B cell (primary cell): Measurements from ENCODE around the gene DTD1.

ENCODE experiments used
- CTCF ChIP-seq: fragments of 200-600 bp; IDR thresholded peaks from one replicate; pipeline ENCODE4 v1.8.0; 2022; ENCODE audit warnings: antibody characterized with exemption, mild to moderate bottlenecking
- EZH2 ChIP-seq: IDR thresholded peaks from 2 replicates; pipeline ENCODE4 v1.6.1; 2012; ENCODE audit warnings: borderline replicate concordance, low read depth, mild to moderate bottlenecking, moderate library complexity, low read length; ENCODE audit not compliant: insufficient read depth, poor library complexity, severe bottlenecking

DNA sequence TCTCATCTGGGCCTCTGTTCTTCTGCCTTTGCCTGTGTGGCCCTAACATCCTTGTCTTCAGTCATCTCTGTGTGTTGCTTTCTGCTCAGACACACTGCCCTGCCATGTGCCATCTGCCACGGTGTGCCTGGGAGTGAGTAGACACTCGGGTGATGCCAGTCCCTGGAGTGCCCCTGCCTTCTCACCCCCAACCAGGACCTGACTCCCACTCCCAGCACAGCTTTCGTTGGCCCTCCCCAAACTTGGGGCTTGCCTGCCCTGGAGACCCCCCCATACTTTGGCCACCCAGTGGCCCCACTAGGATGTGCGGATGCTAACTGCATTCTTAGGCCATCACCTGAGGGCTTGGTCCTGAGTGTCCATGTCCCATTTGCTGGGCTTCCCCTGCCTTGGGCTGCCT, 149.3 kb downstream of the DTD1 start:
- TF ChIP-seq CTCF (no peak), EZH2 (no peak)
